A549 treated with AZD9567 at 1 μM for 4 hours (cell line): ENCODE results near the gene EOLA2. TPM values are rescaled to one million over a fixed set of nuclear protein-coding genes. Genes with fewer than 3 reads are reported as not detected.

Source experiments
- total RNA-seq: library from RNA; stranded (reverse); fragments of 200-300 nt; extraction: Qiagen RNA extraction; gene quantifications from 5 replicates; pipeline ENCODE4 v1.2.3, GENCODE V29; 2022; ENCODE audit not compliant: insufficient read depth

EOLA2 gene
- 36.0 to 66.1 TPM (median 61.5 TPM) in 5 replicates for total RNA-seq

GRCh38 chrX:149938427-149938880 lies at the start of gene EOLA2:
TSS of gene EOLA2 (minus strand) at chrX:149938491. CDS start at chrX:149933874, 4,617 bp downstream.

GRCh38 chrX:149929400-149929799 lies 8.9 kb downstream of the EOLA2 start, which contains the start of gene HSFX4:
TSS of gene HSFX4 (plus strand) at chrX:149929573. CDS start at chrX:149929645, 72 bp downstream.

Other genes with a start within 250 kb of the EOLA2 start
- not detected in 5 replicates for gene MAGEA11, start 226.4 kb downstream of the EOLA2 start, total RNA-seq
- gene HSFX1, start 164.4 kb downstream of the EOLA2 start, total RNA-seq = 0.33 to 1.0 TPM (median 0.39 TPM) in 5 replicates
- gene MAGEA9, start 156.6 kb downstream of the EOLA2 start, total RNA-seq = not detected in 5 replicates
- gene MAGEA8, start 57.3 kb downstream of the EOLA2 start, total RNA-seq = not detected in 5 replicates
- not detected in 5 replicates for gene HSFX4, start 8.9 kb downstream of the EOLA2 start, total RNA-seq